ENCODE results near the gene TTC34. TPM values are rescaled to one million over a fixed set of nuclear protein-coding genes. Genes with fewer than 3 reads are reported as not detected.

TTC34 gene
- total and polyA plus RNA-seq, 10 of the 15 experiments (the other 5 are each of a cell fraction or from before 2014, with no cell fraction given) = 0.03 to 0.49 (median 0.05) TPM; not detected in 2

- DNase-seq (ENCODE audit: low read depth, low spot score) (no peak), FAIRE-seq (no peak), ATAC-seq (no peak)
- Histone ChIP-seq H3K27ac (ENCODE audit: control insufficient read depth, insufficient read depth) (no peak overlapping the region), H3K27me3 (replicated peaks in 1 of 2; ENCODE audit: control insufficient read depth in 2 of 2, insufficient read depth in 2 of 2, low read length in 1 of 2) (no peaks in the 10 kb centered on the region), H3K4me1 (ENCODE audit: control insufficient read depth, insufficient read depth, low read length) (peaks cover 16% of the 10 kb centered on the region), H3K36me3 (ENCODE audit: control insufficient read depth in 2 of 2, insufficient read depth in 2 of 2, low read length in 1 of 2) (no peaks in the 10 kb centered on the region), H4K20me1 (ENCODE audit: control insufficient read depth, insufficient read depth) (no peaks in the 10 kb centered on the region), H3K9ac (ENCODE audit: control insufficient read depth, insufficient read depth, low read length) (no peak overlapping the region), H3K4me3 (no peak overlapping the region), H3K79me2 (ENCODE audit: control insufficient read depth, insufficient read depth, low read length) (peaks cover 4% of the 10 kb centered on the region), H3K9me3 (replicated peaks; ENCODE audit: control insufficient read depth, insufficient read depth, low read length) (no peaks in the 10 kb centered on the region), H3K4me2 (ENCODE audit: control insufficient read depth, insufficient read depth) (no peak overlapping the region), H2AFZ (ENCODE audit: control insufficient read depth, low read depth, low read length) (no peak overlapping the region)
- CTCF ChIA-PET = no interaction called here
- RAD21 ChIA-PET (ENCODE audit: unreplicated experiment) = no interaction called here
- SMC1A ChIA-PET (ENCODE audit: uncharacterized antibody, unreplicated experiment) = no interaction called here
- intact Hi-C loops (cut with micrococcal nuclease; ENCODE audit: unreplicated experiment) (no loop called here), in situ Hi-C loops (cut with MboI) (no loop called here)
- 87% methylated on average over 23 of the region's 23 CpGs for WGBS (ENCODE audit: insufficient coverage, insufficient replicate concordance, low lambda C conversion rate, missing lambda C conversion rate)
- POLR2A ChIA-PET = no interaction called here
- BruUV-seq (replicated peaks) = no TSS peak
- TF ChIP-seq GABPA (IDR thresholded peaks at IDR 0.05; ENCODE audit: low read depth) (no peak), NFYB (IDR thresholded peaks at IDR 0.05; ENCODE audit: insufficient read depth, low read depth, low read length) (no peak), KLF5 (IDR thresholded peaks at IDR 0.05; ENCODE audit: partially characterized antibody) (no peak), ETV6 (conservative IDR thresholded peaks at IDR 0.05 in 1 of 2, IDR thresholded peaks at IDR 0.05 in 1 of 2; ENCODE audit: borderline replicate concordance in 1 of 2, low read depth in 1 of 2) (no peak), MEF2B (IDR thresholded peaks at IDR 0.05; ENCODE audit: partially characterized antibody, poor library complexity, severe bottlenecking) (no peak), IKZF2 (IDR thresholded peaks at IDR 0.05) (no peak), NFIC (IDR thresholded peaks at IDR 0.05; ENCODE audit: low read depth, low read length) (no peak), PRDM15 (CRISPR knock-in tag; IDR thresholded peaks at IDR 0.05) (no peak), SRF (IDR thresholded peaks at IDR 0.05; ENCODE audit: low read depth in 2 of 2, low read length in 2 of 2) (no peak), IRF5 (IDR thresholded peaks at IDR 0.05; ENCODE audit: borderline replicate concordance) (no peak), RUNX3 (IDR thresholded peaks at IDR 0.05; ENCODE audit: low read length) (no peak), STAT1 (conservative IDR thresholded peaks at IDR 0.05) (no peak), SUZ12 (IDR thresholded peaks at IDR 0.05; ENCODE audit: unreplicated experiment) (no peak), SUPT20H (IDR thresholded peaks at IDR 0.05; ENCODE audit: borderline replicate concordance, control insufficient read depth, low read depth, low read length) (no peak), GATAD2B (conservative IDR thresholded peaks at IDR 0.05; ENCODE audit: low read depth) (no peak)
Observed at GRCh38 chr1:2588661-2589430, 212.6 kb downstream of the TTC34 start.

All from GM12878 (cell line).